ENCODE measurements around the gene AGMAT.

Gene AGMAT

DNA sequence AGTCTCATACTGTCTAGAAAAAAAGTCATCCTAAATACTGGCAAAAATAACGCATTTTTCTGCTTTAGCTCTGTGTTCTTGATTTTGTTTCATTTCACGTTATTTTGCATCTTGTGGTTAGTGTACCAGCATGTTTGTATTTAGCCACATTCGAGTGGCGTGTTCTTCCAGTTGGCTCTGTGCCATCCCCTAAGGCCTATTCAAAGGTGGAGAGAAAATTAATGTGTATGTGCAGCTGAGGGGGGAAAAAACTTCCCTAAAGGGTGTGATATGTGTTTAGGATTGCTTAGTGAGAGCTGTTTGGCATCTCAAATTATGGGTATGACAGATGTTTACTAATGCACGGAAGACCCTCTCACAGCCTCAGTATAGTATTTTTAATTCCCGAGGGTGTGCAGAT, 46.1 kb downstream of the AGMAT start:
- no peak for DNase-seq (ENCODE audit: low read depth)
- TF ChIP-seq MYC (IDR thresholded peaks at IDR 0.05; ENCODE audit: low read depth, low read length), result no peak
- TF ChIP-seq, protein P1, sequence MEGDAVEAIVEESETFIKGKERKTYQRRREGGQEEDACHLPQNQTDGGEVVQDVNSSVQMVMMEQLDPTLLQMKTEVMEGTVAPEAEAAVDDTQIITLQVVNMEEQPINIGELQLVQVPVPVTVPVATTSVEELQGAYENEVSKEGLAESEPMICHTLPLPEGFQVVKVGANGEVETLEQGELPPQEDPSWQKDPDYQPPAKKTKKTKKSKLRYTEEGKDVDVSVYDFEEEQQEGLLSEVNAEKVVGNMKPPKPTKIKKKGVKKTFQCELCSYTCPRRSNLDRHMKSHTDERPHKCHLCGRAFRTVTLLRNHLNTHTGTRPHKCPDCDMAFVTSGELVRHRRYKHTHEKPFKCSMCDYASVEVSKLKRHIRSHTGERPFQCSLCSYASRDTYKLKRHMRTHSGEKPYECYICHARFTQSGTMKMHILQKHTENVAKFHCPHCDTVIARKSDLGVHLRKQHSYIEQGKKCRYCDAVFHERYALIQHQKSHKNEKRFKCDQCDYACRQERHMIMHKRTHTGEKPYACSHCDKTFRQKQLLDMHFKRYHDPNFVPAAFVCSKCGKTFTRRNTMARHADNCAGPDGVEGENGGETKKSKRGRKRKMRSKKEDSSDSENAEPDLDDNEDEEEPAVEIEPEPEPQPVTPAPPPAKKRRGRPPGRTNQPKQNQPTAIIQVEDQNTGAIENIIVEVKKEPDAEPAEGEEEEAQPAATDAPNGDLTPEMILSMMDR (IDR thresholded peaks at IDR 0.05; ENCODE audit: low read depth, low read length), result no peak
- no peak for TF ChIP-seq POLR2A (IDR thresholded peaks at IDR 0.05; ENCODE audit: extremely low read depth, insufficient read length)
- TF ChIP-seq MAX (IDR thresholded peaks at IDR 0.05; ENCODE audit: low read depth, low read length), result no peak
- H3K4me3 ChIP-seq (ENCODE audit: low read depth, low read length), result no peak overlapping the region

DNA sequence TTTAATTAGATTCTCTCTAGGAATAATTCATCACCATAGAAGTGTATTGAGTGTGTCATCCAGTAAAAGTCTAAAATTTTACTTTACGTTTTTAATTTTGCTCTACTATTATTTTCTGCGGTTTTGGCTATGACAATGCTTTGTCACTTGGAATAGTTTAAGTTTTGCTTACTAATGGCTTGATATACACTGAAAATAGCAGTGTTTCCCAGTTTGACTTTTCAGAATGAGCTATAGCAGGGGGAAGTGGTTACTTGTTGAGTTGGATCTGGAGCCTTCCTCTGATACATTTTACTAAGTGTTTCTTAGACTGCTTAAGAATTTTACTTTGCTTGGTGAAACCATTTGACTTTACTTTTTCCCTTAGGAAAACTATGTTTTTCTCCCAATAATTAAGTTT, 53.2 kb downstream of the AGMAT start:
- no peak overlapping the region for H3K4me3 ChIP-seq (ENCODE audit: low read depth, low read length)
- DNase-seq (ENCODE audit: low read depth), result no peak
- TF ChIP-seq, protein P1 (IDR thresholded peaks at IDR 0.05; ENCODE audit: low read depth, low read length), result no peak
- TF ChIP-seq MYC (IDR thresholded peaks at IDR 0.05; ENCODE audit: low read depth, low read length), result no peak
- TF ChIP-seq POLR2A (IDR thresholded peaks at IDR 0.05; ENCODE audit: extremely low read depth, insufficient read length), result no peak
- no peak for TF ChIP-seq MAX (IDR thresholded peaks at IDR 0.05; ENCODE audit: low read depth, low read length)

DNA sequence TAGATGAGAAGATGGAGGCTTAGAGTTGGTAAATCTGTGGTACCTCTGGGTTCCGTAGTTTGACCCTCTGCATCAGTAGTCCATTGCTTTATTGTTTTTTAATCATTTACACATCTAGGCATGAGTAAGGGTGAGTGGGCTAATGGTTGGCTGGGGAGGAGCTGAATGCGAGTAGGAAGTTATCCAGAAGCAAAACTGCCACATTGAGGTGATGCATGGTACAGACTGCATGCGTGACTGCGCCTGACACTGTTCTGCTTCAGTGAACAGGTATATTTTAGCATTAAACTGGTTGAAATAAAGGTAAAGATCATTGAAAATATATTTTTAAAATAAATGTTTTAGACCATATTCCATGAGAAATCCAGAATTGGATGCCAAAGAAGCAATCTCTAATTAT, 53.8 kb downstream of the AGMAT start:
- DNase-seq (ENCODE audit: low read depth), result no peak

GRCh38 chr1:15526490-15527339, 58.1 kb downstream of the AGMAT start, which contains the start of gene DNAJC16:
DNAJC16 (plus strand) TSS chr1:15526848; CDS start chr1:15529106, 2,258 bp downstream.
- no peak for TF ChIP-seq MYC (IDR thresholded peaks at IDR 0.05; ENCODE audit: low read depth, low read length)
- peak; percentile 42 for TF ChIP-seq POLR2A (IDR thresholded peaks at IDR 0.05; ENCODE audit: extremely low read depth, insufficient read length)
- TF ChIP-seq MAX (IDR thresholded peaks at IDR 0.05; ENCODE audit: low read depth, low read length), result peak; percentile 93
- TF ChIP-seq, protein P1 (IDR thresholded peaks at IDR 0.05; ENCODE audit: low read depth, low read length), result no peak
- DNase-seq (ENCODE audit: low read depth), result peak; percentile 99
- H3K4me3 ChIP-seq (ENCODE audit: low read depth, low read length), result peak within 1 kb of the TSS; percentile 84

More for the DNA sequence above, 53.8 kb downstream of the AGMAT start:
- TF ChIP-seq, protein P1 (IDR thresholded peaks at IDR 0.05; ENCODE audit: low read depth, low read length), result no peak
- TF ChIP-seq MYC (IDR thresholded peaks at IDR 0.05; ENCODE audit: low read depth, low read length) (no peak), MAX (IDR thresholded peaks at IDR 0.05; ENCODE audit: low read depth, low read length) (no peak), POLR2A (IDR thresholded peaks at IDR 0.05; ENCODE audit: extremely low read depth, insufficient read length) (no peak)
- H3K4me3 ChIP-seq (ENCODE audit: low read depth, low read length), result no peak overlapping the region

DNA sequence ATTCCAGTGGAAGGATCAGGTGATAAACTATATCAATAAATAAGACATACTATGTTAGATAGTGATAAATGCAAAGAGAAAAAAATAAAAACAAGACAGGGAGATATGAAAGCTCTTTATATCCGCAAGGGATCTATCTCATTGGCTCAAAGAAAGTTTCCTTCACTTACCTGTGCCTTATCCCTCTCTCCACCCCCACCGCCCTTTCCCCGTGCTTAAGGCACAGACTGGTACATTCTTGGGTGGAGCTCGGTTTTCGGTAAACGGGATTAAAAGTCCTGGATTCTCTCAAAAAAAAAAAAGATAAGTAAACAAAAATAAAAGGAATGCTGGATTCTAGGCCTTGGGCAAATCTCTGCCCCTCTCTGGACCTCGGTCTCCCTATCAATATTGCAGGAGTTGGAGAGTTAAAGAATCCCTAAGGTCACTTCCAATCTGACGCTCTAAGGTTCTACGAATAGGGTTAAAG, 58.8 kb downstream of the AGMAT start:
- TF ChIP-seq, protein P1 (IDR thresholded peaks at IDR 0.05; ENCODE audit: low read depth, low read length), result no peak
- TF ChIP-seq MAX (IDR thresholded peaks at IDR 0.05; ENCODE audit: low read depth, low read length) (no peak), MYC (IDR thresholded peaks at IDR 0.05; ENCODE audit: low read depth, low read length) (no peak), POLR2A (IDR thresholded peaks at IDR 0.05; ENCODE audit: extremely low read depth, insufficient read length) (no peak)
- DNase-seq (ENCODE audit: low read depth), result no peak
- peak overlapping the region; percentile 84 for H3K4me3 ChIP-seq (ENCODE audit: low read depth, low read length)

All from NB4 (cell line).